GM10266 (cell line): ENCODE measurements around the gene STRN3.
"Not testable (repeated sequence)": the region's sequence is repeated elsewhere in the genome, so short reads cannot be mapped to it uniquely, and the experiment has no call there.

Experiments
- DNase-seq: peaks from one replicate; pipeline ENCODE4 v3.0.0; 2012; ENCODE audit errors: extremely low spot score
- TF ChIP-seq, protein P1 (sequence below): IDR thresholded peaks from 2 replicates; pipeline ENCODE4 v1.5.1; 2012; ENCODE audit warnings: mild to moderate bottlenecking, low read depth; ENCODE audit not compliant: control insufficient read depth, insufficient read depth; ENCODE audit errors: missing control alignments

The STRN3 gene

DNA sequence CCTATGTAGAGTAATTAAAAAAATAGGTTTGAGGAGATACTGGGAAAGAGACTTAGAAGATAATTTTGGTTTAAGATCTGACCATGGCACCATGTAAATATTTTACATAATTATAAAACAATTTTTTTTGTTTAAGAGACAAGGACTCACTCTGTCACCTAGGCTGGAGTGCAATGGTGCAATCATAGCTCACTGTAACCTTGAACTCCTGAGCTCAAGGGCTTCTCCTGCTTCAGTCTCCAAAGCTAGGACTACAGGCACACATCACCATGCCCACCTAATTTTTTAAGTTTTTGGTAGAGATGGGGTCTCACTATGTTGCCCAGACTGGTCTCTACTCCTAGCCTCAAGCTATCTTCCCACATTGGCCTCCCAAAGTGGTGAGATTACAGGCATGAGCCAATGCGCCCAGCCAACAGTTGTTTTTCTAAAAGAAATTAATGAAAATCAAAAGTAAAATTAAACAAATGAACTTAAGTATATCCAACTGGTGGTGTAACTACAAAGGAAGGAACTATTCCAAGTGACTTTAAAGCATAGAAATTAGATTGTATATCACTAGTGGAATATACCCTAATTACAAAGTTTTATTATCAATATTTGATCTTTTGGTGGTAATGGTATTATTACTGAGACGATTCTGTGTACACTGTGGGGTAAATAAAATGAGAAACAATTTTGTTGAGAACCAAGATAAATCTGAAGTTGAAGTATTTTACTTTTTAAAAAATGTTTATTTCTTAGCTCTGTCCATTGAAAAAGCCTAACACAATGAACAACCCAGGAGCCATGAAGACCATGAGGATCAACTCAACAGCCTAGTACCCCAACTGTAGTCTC lies 122.7 kb downstream of the STRN3 start:
- DNase-seq = no peak
- TF ChIP-seq, protein P1, sequence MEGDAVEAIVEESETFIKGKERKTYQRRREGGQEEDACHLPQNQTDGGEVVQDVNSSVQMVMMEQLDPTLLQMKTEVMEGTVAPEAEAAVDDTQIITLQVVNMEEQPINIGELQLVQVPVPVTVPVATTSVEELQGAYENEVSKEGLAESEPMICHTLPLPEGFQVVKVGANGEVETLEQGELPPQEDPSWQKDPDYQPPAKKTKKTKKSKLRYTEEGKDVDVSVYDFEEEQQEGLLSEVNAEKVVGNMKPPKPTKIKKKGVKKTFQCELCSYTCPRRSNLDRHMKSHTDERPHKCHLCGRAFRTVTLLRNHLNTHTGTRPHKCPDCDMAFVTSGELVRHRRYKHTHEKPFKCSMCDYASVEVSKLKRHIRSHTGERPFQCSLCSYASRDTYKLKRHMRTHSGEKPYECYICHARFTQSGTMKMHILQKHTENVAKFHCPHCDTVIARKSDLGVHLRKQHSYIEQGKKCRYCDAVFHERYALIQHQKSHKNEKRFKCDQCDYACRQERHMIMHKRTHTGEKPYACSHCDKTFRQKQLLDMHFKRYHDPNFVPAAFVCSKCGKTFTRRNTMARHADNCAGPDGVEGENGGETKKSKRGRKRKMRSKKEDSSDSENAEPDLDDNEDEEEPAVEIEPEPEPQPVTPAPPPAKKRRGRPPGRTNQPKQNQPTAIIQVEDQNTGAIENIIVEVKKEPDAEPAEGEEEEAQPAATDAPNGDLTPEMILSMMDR = no peak

DNA sequence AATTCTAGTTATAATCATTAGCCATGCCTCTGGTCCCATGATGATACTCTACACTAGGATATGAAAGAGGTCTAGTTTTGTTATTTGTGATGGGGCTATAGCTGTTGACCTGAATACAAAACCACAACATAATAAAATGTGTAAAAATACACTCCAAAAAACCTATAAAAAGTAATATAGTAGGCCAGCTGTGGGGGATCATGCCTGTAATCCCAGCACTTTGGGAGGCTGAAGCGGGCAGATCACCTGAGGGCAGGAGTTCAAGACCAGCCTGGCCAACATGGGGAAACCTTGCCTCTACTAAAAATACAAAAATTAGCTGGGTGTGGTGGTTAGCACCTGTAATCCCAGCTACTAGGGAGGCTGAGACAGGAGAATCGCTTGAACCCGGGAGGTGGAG lies 129.1 kb downstream of the STRN3 start:
- not testable (repeated sequence) for DNase-seq

DNA sequence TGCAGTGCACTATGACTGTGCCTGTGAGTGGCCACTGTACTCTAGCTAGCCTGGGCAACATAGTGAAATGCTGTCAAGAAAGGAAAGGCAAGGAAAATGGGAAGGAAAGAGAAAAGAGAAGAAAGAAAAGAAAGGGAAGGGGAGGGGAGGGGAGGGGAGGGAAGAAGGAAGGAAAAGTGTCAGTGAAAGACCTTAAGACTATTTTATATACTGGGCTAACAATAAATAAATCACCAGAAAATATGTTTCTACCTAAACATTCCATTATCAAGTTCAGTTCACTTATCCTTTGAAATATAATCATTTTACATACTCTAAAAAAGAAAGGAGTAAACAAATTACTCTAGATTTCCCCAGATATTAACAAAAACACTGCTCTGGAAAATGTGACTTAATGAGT lies 129.7 kb downstream of the STRN3 start:
- TF ChIP-seq, protein P1 = no peak
- DNase-seq = no peak

DNA sequence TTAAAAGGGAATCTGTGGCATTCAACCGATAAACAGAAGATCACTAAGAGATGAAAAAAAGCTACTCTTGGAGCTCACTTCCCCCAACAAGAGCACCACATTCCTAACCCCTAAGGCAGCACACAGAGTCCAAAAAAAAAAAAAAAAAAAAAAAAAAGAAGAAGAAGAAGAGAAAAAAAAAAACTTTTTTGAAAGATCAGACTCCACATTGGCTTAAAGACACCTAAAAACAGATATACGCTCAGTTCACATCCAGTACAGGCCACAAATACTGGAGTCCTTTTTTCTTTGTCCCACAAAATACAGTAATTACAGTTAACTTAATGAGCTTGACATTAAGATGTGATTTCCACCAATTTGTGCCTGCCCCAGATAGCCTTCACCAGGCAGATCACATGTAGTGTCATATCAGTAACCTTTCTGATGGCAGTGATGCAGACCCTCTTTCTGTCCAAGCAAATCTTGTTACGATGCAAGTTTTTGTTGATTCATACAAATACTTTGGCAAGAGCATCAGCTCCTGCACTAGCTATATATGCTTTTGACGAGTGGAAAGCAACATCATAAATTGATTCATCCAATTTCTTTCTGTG lies 131.2 kb downstream of the STRN3 start:
- TF ChIP-seq, protein P1 = no peak
- DNase-seq = no peak

DNA sequence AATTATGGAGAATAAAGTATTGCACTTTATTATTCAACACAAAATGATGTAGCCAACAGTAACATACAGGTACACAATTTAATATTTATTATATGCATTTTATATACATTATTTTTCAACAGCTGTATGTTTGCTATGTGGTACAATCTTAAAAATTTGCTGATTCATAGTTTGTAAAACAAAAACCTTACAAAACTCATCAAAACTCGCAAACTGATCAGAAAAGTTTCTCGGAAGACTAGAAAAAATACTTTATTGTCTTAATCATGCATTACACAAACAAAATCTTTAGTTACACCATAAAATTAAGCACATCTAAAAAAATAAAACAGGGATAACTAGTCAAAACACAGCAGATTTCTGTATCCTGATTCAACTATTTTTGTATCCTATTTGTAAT lies 132.4 kb downstream of the STRN3 start:
- DNase-seq = no peak
- TF ChIP-seq, protein P1 = no peak

DNA sequence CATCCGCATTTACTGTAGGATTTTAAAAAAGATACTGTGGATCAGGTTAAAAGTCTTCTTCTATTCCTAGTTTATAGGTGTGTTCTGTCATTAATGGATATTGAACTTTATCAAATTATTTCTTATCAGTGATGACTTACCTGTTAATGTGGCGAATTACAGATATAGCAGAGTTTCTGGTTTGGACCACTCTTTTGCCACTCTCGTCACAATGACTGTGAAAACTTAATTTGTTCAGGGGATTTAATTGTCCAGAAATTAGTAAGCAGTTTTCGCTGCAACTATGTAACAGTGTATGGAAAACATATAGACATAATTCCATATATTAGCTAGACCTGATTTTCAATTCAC lies 137.0 kb downstream of the STRN3 start:
- TF ChIP-seq, protein P1 = no peak
- no peak for DNase-seq

DNA sequence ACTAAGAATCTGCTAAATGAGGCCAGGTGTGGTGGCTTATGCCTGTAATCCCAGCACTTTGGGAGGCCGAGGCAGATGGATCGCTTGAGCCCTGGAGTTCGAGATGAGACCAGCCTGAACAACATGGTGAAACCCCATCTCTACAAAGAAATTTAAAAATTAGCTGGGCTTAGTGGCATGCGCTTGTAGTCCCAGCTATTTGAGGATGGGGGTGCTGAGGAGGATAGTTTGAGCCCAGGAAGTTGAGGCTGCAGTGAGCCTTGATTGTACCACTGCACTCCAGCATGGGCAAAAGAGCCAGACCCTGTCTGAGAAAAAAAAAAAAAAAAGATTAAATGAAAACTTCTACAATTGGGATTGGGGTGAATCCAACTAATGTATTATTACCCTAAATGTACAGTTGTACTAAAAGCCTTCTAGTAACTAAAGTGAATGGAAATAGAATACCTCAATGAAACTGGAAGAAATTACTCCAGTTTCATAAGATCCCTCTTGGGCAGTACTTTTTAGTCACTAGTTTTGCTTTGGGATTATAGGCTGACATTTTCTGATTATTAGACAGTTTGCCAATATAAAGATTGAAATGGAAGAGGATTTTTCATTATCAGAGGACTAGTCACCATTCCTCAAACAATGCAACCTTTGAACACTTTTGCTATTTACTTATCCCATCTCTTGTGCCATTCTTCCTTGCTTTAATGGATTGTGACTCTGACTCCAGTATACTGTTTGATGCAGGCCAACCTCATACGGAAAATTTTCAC lies 137.5 kb downstream of the STRN3 start:
- TF ChIP-seq, protein P1 = no peak
- no peak for DNase-seq
